Mucosa of rectum (tissue), 2 donors: ENCODE results near the gene ECT2L.

Source experiments
- H3K27ac ChIP-seq, 2 donors: one replicate each; pipeline ENCODE4 v1.7.0; 2013; ENCODE audit warnings: inconsistent platforms in 2 of 2, low read depth in 2 of 2, low read length in 2 of 2
- H3K27me3 ChIP-seq, 2 donors: one replicate each; pipeline ENCODE4 v1.7.0; 2013; ENCODE audit warnings: low read length in 2 of 2; ENCODE audit not compliant: control insufficient read depth in 2 of 2, insufficient read depth in 2 of 2
- H3K36me3 ChIP-seq, 2 donors: one replicate each; pipeline ENCODE4 v1.7.0; 2013; ENCODE audit warnings: low read length in 2 of 2; ENCODE audit not compliant: control insufficient read depth in 2 of 2, insufficient read depth in 2 of 2
- H3K4me1 ChIP-seq, 2 donors: one replicate each; pipeline ENCODE4 v1.7.0; 2013; ENCODE audit warnings: low read length in 2 of 2, mild to moderate bottlenecking in 1 of 2; ENCODE audit not compliant: control insufficient read depth in 2 of 2, insufficient read depth in 2 of 2
- H3K4me3 ChIP-seq, 2 donors: one replicate each; pipeline ENCODE4 v1.7.0; 2013; ENCODE audit warnings: low read length in 2 of 2
- H3K9ac ChIP-seq, 2 donors: one replicate each; pipeline ENCODE4 v1.7.0; 2013; ENCODE audit warnings: low read length in 2 of 2, low read depth in 1 of 2, mild to moderate bottlenecking in 1 of 2
- H3K9me3 ChIP-seq, 2 donors: one replicate each; pipeline ENCODE4 v1.7.0; 2013; ENCODE audit warnings: low read length in 2 of 2; ENCODE audit not compliant: control insufficient read depth in 2 of 2
- donor health status: healthy.
- donor health status: Normal muscosa, but diverticular disease.

ECT2L gene

DNA sequence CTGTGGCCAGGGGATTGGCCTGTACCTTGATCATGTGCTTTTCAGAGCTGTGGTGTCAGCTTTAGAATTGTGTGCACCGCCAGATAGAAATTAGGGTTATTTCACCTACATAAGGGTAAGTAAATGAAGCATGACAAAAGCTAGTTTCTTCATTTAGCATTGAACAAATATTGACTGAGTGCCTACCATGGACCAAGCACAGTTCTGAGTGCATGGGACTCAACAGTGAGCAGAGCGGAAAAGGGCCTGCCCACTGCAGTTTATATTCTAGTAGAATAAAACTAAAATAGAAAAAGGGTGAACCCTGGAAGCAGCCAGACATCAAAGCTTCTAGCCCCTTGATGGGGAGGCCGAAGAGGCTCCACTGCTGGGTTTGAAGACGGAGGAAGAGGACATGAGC, 25.6 kb downstream of the ECT2L start:
- H3K27ac ChIP-seq = no peak overlapping the region
- no peaks in the 10 kb centered on the region for H3K36me3 ChIP-seq
- H3K4me1 ChIP-seq = peaks cover 8 to 10% of the 10 kb centered on the region in 2 donors
- no peaks in the 10 kb centered on the region for H3K9me3 ChIP-seq
- no peak overlapping the region for H3K4me3 ChIP-seq
- no peak overlapping the region for H3K9ac ChIP-seq
- no peaks in the 10 kb centered on the region for H3K27me3 ChIP-seq

DNA sequence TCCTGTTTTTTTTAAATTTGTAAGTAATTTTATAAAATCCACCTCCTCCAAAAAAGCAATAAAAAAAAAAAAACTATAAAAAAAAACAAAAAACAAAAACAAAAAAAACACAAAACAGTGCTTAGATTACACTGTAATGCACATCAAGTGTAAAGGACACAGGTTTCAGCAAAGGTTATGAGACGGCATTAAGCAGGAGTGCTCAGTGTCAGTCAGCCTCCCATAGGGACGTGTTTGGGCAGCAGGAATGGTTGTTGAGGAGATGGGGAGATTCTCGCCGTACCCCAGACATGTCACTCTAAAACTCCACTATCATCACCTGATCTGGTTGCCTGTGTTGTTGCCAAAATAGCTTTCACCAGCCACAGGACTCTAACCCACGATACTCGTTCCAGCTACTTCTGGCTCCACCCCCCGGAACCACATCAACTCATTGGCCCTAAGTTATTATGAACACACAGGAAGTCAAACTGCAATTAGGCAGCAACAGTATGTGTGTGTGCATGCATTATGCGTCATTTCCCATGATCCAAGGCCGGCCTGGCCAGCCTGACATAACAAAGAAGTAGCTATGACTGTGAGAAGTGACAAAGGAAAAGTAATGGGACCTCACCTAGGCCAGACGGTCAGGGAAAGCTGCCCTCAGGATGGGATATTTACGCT, 28.7 kb downstream of the ECT2L start:
- Histone ChIP-seq H3K4me1 (no peaks in the 10 kb centered on the region), H3K36me3 (no peaks in the 10 kb centered on the region), H3K9ac (no peak overlapping the region), H3K27me3 (no peaks in the 10 kb centered on the region), H3K27ac (no peak overlapping the region), H3K9me3 (no peaks in the 10 kb centered on the region), H3K4me3 (no peak overlapping the region)

DNA sequence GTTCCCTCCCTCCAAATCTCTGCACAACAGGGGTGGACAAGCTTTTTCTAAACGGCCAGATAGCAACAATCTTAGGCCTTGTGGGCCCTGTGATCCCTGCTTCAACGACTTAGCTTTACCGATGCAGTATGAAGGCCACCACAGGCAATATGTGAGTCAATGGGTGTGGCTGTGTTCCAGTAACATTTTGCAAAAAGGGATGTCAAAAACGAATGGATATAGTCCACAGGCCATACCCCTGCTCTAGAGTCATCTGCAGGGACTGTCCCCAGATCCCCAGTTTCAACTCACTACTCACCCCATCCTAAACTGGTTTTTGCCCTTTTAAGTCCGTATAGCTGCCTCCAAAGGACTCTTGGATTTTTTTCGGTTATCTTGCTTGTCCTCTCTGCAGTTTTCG, 34.4 kb downstream of the ECT2L start:
- Histone ChIP-seq H3K9me3 (no peaks in the 10 kb centered on the region), H3K36me3 (no peaks in the 10 kb centered on the region), H3K4me3 (no peak overlapping the region), H3K27me3 (no peaks in the 10 kb centered on the region), H3K4me1 (no peaks in the 10 kb centered on the region), H3K9ac (no peak overlapping the region), H3K27ac (no peak overlapping the region)

DNA sequence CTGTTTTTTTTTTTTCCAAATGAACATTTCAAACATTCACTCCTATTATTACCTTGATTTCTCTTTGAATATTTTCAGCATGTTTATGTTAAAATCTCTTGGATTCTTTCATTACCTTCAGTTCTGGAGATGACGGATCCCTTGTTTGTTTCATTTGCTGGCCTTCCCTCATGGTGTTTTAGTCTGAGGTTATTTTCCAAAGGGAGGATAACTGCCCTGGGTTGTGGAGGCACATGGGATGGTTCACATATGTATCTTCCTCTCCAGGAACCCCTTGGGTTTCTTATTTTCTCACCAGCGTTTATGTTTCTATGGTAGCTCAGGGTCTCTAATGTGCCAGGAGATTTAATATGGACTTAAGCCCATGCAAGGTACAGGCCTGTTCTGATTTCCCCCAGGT, 36.3 kb downstream of the ECT2L start:
- no peak overlapping the region for H3K4me3 ChIP-seq
- H3K9me3 ChIP-seq = no peaks in the 10 kb centered on the region
- H3K4me1 ChIP-seq = no peaks in the 10 kb centered on the region
- no peaks in the 10 kb centered on the region for H3K36me3 ChIP-seq
- H3K9ac ChIP-seq = no peak overlapping the region
- H3K27ac ChIP-seq = no peak overlapping the region
- H3K27me3 ChIP-seq = no peaks in the 10 kb centered on the region

DNA sequence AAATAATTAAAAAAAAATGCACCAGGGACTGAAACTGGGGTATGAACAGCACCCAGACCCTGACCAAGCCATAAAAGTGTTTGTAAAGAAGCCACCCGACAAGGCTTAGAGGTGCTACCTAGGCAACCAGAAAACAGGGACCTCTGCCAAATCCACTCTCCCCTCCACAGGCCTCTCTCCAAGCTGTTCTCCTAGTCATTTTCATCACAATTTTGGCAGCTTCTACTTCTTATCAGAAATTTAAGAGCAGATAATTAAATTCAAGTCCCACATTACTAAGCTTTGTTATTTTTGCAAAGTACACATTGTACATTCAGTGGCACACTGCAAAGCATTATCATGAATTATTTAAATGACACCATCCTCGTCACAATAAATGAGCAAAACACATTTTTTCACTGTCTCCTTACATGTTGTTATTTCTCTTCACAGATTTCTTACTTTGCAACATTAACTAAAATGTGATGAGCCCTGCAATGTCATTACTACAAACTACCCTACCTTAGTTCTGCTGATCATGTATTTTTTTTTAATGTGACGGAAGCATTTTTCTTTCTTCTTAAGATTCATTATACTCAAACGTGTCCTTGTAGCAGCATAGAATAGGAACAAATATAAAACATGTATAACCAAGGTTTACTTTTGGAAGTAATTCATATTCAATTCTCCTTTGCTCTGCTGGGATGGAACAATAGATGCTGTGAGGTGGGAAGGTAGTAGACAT, 38.1 kb downstream of the ECT2L start:
- no peak overlapping the region for H3K4me3 ChIP-seq
- H3K4me1 ChIP-seq = no peaks in the 10 kb centered on the region
- H3K27me3 ChIP-seq = no peaks in the 10 kb centered on the region
- H3K36me3 ChIP-seq = no peaks in the 10 kb centered on the region
- no peak overlapping the region for H3K9ac ChIP-seq
- no peaks in the 10 kb centered on the region for H3K9me3 ChIP-seq
- no peak overlapping the region for H3K27ac ChIP-seq

DNA sequence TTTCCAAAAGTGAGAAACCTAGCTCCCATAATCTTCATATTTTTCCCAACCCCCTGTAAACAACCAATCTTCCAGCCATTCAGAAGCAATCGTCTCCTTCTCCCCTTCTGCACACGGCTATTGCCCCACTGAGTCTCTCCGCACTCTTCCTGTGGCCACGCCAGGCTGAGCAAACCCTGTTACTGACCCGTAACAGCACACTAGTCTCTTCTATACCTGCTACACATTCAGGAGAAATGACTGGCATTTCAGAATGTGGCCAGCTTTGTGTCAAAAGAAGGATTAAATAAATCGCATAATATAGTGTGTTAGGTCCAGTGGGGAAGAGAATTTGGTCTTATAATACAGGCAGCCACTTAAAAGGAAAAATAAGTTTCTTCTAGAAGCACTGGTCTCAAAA, 41.4 kb downstream of the ECT2L start:
- Histone ChIP-seq H3K9ac (no peak overlapping the region), H3K27ac (no peak overlapping the region), H3K4me3 (no peak overlapping the region), H3K36me3 (no peaks in the 10 kb centered on the region), H3K4me1 (no peaks in the 10 kb centered on the region), H3K9me3 (no peaks in the 10 kb centered on the region), H3K27me3 (no peaks in the 10 kb centered on the region)

DNA sequence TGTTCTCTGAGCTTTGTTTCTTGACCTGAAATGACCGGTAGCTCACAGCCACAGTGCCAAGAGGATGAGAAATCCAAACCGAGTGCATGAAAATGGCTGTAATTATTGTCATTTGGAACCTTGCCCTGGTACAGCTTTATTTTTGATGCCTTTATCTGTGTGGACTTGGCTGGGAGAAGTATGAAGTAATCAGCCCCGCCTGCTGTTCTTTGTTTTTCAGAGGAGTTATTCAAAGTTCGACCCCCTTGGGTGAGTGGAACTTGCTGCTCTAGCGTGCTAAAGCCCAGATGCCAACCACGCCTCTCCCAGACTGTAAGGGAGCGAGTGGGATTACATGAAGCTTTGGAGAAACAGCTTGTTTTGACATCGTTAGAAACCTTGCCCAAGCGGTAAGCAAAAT, 48.3 kb downstream of the ECT2L start:
- H3K27ac ChIP-seq = no peak overlapping the region

DNA sequence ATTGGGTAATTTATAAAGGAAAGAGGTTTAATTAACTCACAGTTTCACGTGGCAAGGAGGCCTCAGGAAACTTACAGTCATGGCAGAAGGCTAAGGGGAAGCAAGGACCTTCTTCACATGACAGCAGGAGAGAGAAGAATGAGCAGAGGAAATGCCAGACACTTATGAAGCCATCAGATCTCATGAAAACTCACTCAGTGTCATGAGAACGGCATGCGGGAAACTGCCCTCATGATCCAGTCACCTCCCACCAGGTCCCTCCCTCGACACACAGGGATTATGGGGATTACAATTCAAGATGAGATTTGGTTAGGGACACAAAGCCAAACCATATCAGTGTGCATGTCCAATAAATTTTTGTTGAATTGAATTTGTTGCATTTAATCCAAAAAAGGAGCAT, 52.0 kb downstream of the ECT2L start:
- H3K4me3 ChIP-seq = no peak overlapping the region
- no peaks in the 10 kb centered on the region for H3K9me3 ChIP-seq
- H3K4me1 ChIP-seq = no peaks in the 10 kb centered on the region
- no peaks in the 10 kb centered on the region for H3K27me3 ChIP-seq
- no peaks in the 10 kb centered on the region for H3K36me3 ChIP-seq
- no peak overlapping the region for H3K9ac ChIP-seq
- no peak overlapping the region for H3K27ac ChIP-seq

More for the DNA sequence above, 48.3 kb downstream of the ECT2L start:
- H3K4me1 ChIP-seq = no peaks in the 10 kb centered on the region
- no peaks in the 10 kb centered on the region for H3K27me3 ChIP-seq
- H3K9me3 ChIP-seq = no peaks in the 10 kb centered on the region
- no peak overlapping the region for H3K4me3 ChIP-seq
- H3K36me3 ChIP-seq = no peaks in the 10 kb centered on the region
- H3K9ac ChIP-seq = no peak overlapping the region

DNA sequence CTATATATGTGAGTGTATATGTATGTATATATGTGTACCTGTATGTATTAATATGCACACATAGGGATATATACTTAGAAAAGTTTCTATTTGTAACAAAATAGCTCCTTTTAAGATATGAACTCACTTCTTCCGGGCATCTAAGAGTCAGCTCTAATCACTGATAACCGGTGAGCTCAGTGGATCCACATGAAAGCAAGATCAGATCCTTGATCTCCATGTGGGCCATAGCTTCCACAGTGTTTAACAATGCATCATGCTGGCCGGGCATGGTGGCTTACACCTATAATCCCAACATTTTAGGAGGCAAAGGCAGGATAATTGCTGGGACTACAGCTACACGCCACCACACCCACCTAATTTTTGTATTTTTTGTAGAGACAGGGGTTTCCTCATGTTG, 52.6 kb downstream of the ECT2L start:
- no peak overlapping the region for H3K27ac ChIP-seq
- no peak overlapping the region for H3K9ac ChIP-seq
- H3K4me3 ChIP-seq = no peak overlapping the region
- H3K9me3 ChIP-seq = no peaks in the 10 kb centered on the region
- no peaks in the 10 kb centered on the region for H3K36me3 ChIP-seq
- H3K27me3 ChIP-seq = no peaks in the 10 kb centered on the region
- H3K4me1 ChIP-seq = no peaks in the 10 kb centered on the region

DNA sequence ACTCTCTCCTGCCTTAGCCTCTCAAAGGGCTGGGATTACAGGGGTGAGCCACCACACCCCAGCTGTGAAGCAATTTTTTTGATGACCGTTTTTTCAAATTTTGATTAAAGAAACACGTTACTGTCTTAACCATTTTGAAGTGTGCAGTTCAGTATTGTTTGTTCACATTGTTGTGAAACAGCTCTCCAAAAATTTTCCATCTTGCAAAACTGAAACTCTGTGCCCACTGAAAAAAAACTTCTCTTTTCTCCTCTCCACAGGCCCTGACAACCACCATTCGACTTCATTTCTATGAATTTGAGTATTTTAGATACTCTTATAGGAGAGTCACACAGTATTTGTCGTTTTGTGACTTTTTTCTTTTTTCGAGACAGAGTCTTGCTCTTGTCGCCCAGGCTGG, 53.9 kb downstream of the ECT2L start:
- Histone ChIP-seq H3K9ac (no peak overlapping the region), H3K4me3 (no peak overlapping the region), H3K4me1 (no peaks in the 10 kb centered on the region), H3K27me3 (no peaks in the 10 kb centered on the region), H3K9me3 (no peaks in the 10 kb centered on the region), H3K27ac (no peak overlapping the region), H3K36me3 (no peaks in the 10 kb centered on the region)
